Ovary (tissue), 9 donors: ENCODE measurements around the gene CACNA1H. TPM values are rescaled to one million over a fixed set of nuclear protein-coding genes. Genes with fewer than 3 reads are reported as not detected.

Source experiments
- DNase-seq, 5 donors: peaks; one replicate each; pipeline ENCODE4 v3.0.0-alpha.2; 2019 to 2020
- H3K27ac ChIP-seq, 2 donors: fragments of 200-600 bp; one replicate each; pipeline versions ENCODE4 v1.5.1 to v1.8.0; 2019 to 2022
- H3K27me3 ChIP-seq: fragments of 200-600 bp; one replicate; pipeline ENCODE4 v1.8.0; 2022
- H3K36me3 ChIP-seq: fragments of 200-600 bp; sonication (generic); one replicate; pipeline ENCODE4 v1.5.1; 2019
- H3K4me1 ChIP-seq: one replicate; pipeline ENCODE4 v1.8.1; 2013; ENCODE audit warnings: mild to moderate bottlenecking, moderate library complexity; ENCODE audit not compliant: insufficient read depth
- H3K4me3 ChIP-seq: fragments of 200-600 bp; sonication (generic); one replicate; pipeline ENCODE4 v1.5.1; 2017
- H3K9me3 ChIP-seq, 2 donors: fragments of 200-600 bp in 1 of 2; sonication (generic) in 1 of 2; one replicate each; pipeline versions ENCODE4 v1.5.1 to v1.8.1; 2013 to 2019; ENCODE audit warnings: mild to moderate bottlenecking in 1 of 2, moderate library complexity in 1 of 2
- CTCF ChIP-seq, 3 donors: fragments of 450-650 bp in 2 of 3; fragments of 200-600 bp in 1 of 3; IDR thresholded peaks; one replicate each; pipeline versions ENCODE4 v1.5.1 to v1.8.0; 2016 to 2022; ENCODE audit warnings: antibody characterized with exemption in 3 of 3, mild to moderate bottlenecking in 1 of 3
- EP300 ChIP-seq: sonication (generic); formaldehyde crosslinking; IDR thresholded peaks from one replicate; pipeline ENCODE4 v1.6.1; 2017; ENCODE audit warnings: antibody characterized with exemption
- POLR2A ChIP-seq: fragments of 450-650 bp; IDR thresholded peaks from one replicate; pipeline ENCODE4 v1.6.1; 2017; ENCODE audit warnings: antibody characterized with exemption, mild to moderate bottlenecking, moderate library complexity
- WGBS, 3 donors: extraction: QIAGEN DNeasy Blood & Tissue Kit in 1 of 3; methylation state at CpG; one replicate each; pipeline versions ENCODE4 v1.1.5 to v1.1.7; 2013 to 2017; 5-methylcytosine and 5-hydroxymethylcytosine counted together
- intact Hi-C, 4 donors: fragments of 100-400 bp; cut with DNase I; formaldehyde crosslinking; loops; one replicate each; pipeline versions ENCODE4 v1.11.0 to v1.15.1; 2022 to 2023
- polyA plus RNA-seq, 2 donors: library from polyadenylated mRNA; stranded (reverse); fragments of 200-250 nt in 1 of 2; fragments of 350-450 nt in 1 of 2; fragmentation: Illumina TruSeq in 1 of 2; extraction: RNeasy Lipid Tissue Mini Kit (QIAGEN cat#74804) in 1 of 2; gene quantifications; one replicate each; pipeline ENCODE4 v1.2.3, GENCODE V29; 2013 to 2014
- total RNA-seq, 7 donors: library from RNA; depleted of rRNA in 2 of 7; stranded (reverse); fragments of >200 nt in 2 of 7; fragmentation: NEBNext Ultra II Directional in 3 of 7; extraction: Animal tissue kit (Norgen Biotek cat#: 25700) in 3 of 7; gene quantifications; one replicate each; pipeline versions ENCODE4 v1.1.0 to v1.2.4, GENCODE V29; 2016 to 2023
- donor health status: DM: no; HTN: no; CAD: no; lungs with moderate emphysema.
- donor health status: DM: no; HTN: no; CAD: no.
- donor health status: Bipolar disorder and iron deficiency.
- donor health status: DM: yes; HTN: yes; CAD: no.
- donor health status: DM: no; HTN: no; CAD: no.
- donor health status: DM: yes; HTN: yes; CAD: no.

The CACNA1H gene
- total and polyA plus RNA-seq, 9 donors = 7.3 to 217 (median 106) TPM

DNA sequence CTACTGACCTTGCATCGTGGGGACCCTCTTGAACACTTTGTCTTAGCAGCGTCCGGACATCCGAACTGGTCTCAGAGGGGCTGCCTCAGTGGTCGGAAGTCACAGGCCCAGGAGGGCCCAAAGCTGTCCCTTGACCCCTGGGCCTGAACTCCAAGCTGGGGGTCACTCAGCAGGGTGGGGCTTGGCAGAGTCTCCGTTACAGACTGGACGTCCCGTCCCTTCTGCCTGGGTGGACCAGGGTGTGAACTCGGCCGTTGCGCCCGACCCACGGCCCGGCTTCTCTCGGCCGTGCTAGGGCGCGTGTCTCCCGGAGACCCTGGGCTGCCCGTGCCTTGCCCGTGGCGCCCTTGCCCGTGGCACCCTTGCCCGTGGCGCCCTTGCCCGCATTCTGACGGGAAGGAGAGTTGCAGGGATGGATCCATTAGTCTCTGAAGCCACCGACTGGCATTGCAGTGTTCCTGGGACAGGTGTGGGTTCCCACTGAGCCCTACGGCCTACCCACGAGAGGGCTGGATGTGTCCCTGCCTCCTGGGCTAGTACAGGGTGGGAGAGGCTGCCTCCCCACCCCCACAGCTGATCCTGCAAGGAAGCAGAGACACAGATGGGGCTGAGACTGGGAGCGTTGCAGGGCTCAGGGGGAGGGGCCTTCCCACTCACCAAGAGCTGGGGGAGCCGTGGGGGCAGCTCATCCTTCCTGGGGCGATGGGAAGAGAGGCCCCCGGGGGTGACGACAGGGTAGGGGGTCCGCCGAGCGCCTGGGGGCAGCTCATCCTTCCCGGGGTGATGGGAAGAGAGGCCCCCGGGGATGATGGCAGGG lies 4.9 kb downstream of the CACNA1H start:
- intact Hi-C loops = no loop called here
- no peak overlapping the region for H3K4me3 ChIP-seq
- TF ChIP-seq CTCF (IDR thresholded peaks at IDR 0.05) (no peak), EP300 (no peak), POLR2A (no peak)
- DNase-seq = peak in 2 of 5 donors; percentile 50 to 63
- no peaks in the 10 kb centered on the region for H3K27me3 ChIP-seq
- 64 to 72% (median 70%) methylated on average over 33 to 40 of the region's 40 CpGs for WGBS, 3 donors
- H3K9me3 ChIP-seq = no peaks in the 10 kb centered on the region
- H3K36me3 ChIP-seq = no peaks in the 10 kb centered on the region
- peaks cover 64% of the 10 kb centered on the region for H3K4me1 ChIP-seq
- H3K27ac ChIP-seq = peak overlapping the region; percentile 84 to 89

DNA sequence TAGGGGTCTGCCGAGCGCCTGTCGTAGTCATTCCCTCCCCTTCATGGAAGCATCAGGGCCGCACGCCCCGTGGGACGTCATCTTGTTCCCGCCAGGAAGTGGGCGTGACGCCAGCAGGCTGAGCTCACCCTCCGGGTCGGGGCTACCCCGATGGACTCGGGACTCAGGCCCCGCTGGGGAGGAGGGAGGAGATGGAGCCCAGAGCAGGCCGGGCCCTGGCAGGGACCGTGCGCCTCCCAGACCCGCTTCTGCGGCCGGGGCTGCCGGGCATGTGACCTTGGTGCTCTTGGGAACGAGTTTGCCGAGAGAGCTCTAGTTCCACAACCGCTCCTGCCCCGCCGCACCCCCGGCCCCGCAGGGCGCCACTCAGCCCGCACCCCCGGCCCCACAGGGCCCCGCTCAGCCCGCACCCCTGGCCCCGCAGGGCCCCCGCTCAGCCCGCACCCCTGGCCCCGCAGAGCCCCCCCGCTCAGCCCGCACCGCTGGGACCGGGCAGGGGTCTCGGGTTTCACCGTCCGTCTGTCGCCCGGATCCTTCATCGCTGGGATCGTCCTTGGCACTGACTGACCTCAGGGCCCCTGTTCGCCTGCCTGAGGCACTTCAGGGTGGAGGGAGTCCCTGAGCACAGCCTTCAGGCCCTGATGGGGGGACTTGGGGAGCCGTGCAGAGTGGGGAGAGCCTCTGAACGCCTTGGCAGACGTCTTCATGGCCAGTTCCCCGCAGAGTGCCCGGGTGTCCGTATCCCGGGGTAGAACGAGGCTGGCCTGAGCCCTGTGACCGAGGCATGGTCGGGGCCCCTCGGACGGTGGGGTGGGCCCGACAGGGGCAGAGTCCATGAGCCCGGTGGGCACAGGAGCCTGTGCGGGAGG lies 5.8 kb downstream of the CACNA1H start:
- WGBS, 3 donors = 28 to 34% (median 31%) methylated on average over 42 to 65 of the region's 65 CpGs
- Histone ChIP-seq H3K4me3 (no peak overlapping the region), H3K9me3 (no peaks in the 10 kb centered on the region), H3K27ac (peak overlapping the region; percentile 84 to 89), H3K27me3 (no peaks in the 10 kb centered on the region), H3K4me1 (peaks cover 64% of the 10 kb centered on the region), H3K36me3 (no peaks in the 10 kb centered on the region)
- DNase-seq = peak; percentile 91 to 96 (median 95)
- TF ChIP-seq POLR2A (no peak), CTCF (IDR thresholded peaks at IDR 0.05) (no peak), EP300 (no peak)
- intact Hi-C loops = no loop called here

- TF ChIP-seq CTCF (IDR thresholded peaks at IDR 0.05) (no peak), POLR2A (no peak), EP300 (no peak)
- no peak overlapping the region for H3K4me3 ChIP-seq
- no peaks in the 10 kb centered on the region for H3K27me3 ChIP-seq
- no peaks in the 10 kb centered on the region for H3K9me3 ChIP-seq
- peak overlapping the region; percentile 84 to 89 for H3K27ac ChIP-seq
- 23 to 32% (median 28%) methylated on average over 22 to 28 of the region's 28 CpGs for WGBS, 3 donors
- peak; percentile 71 to 81 (median 75) for DNase-seq
- no peaks in the 10 kb centered on the region for H3K36me3 ChIP-seq
- H3K4me1 ChIP-seq = peaks cover 64% of the 10 kb centered on the region
- intact Hi-C loops = no loop called here
These were observed 6.5 kb downstream of the CACNA1H start for GRCh38 chr16:1159325-1159972.
